HEK293T (cell line): ENCODE results near the gene NAV2.

Experiments
- CTCF ChIA-PET: fragments of 350-600 bp; formaldehyde crosslinking; extraction: SDS; loops from one replicate; lab custom pipeline; 2021; ENCODE audit warnings: antibody characterized with exemption, inconsistent platforms; lab: Yijun Ruan, JAX
- POLR2A ChIA-PET: fragments of 350-600 bp; formaldehyde crosslinking; extraction: SDS; loops from one replicate; lab custom pipeline; 2020; ENCODE audit warnings: antibody characterized with exemption, inconsistent platforms; lab: Yijun Ruan, JAX
- DNase-seq: peaks from one replicate; pipeline ENCODE4 v3.0.0; 2012; ENCODE audit warnings: mixed read lengths; ENCODE audit errors: extremely low spot score
- ARNT ChIP-seq: fragments of 450-650 bp; IDR thresholded peaks from 2 replicates; pipeline ENCODE4 v1.6.1; 2017; ENCODE audit warnings: mild to moderate bottlenecking
- BHLHE40 ChIP-seq: fragments of 450-650 bp; IDR thresholded peaks from 2 replicates; pipeline ENCODE4 v1.6.1; 2016; ENCODE audit warnings: mild to moderate bottlenecking, moderate library complexity, borderline replicate concordance
- CTBP1 ChIP-seq: fragments of 450-650 bp; IDR thresholded peaks from 2 replicates; pipeline ENCODE4 v1.6.1; 2016; ENCODE audit warnings: borderline replicate concordance
- ELF4 ChIP-seq: fragments of 450-650 bp; IDR thresholded peaks from 2 replicates; pipeline ENCODE4 v1.6.1; 2017; ENCODE audit warnings: antibody characterized with exemption
- FOXA1 ChIP-seq: fragments of 450-650 bp; IDR thresholded peaks from 2 replicates; pipeline ENCODE4 v1.6.1; 2016; ENCODE audit warnings: mild to moderate bottlenecking
- FOXK2 ChIP-seq: fragments of 450-650 bp; IDR thresholded peaks from 2 replicates; pipeline ENCODE4 v1.6.1; 2016; ENCODE audit warnings: mild to moderate bottlenecking
- FOXM1 ChIP-seq: fragments of 450-650 bp; IDR thresholded peaks from 2 replicates; pipeline ENCODE4 v1.6.1; 2017; ENCODE audit warnings: mild to moderate bottlenecking, borderline replicate concordance
- HDGF ChIP-seq: fragments of 450-650 bp; IDR thresholded peaks from 2 replicates; pipeline ENCODE4 v1.6.1; 2017; ENCODE audit warnings: antibody characterized with exemption, borderline replicate concordance
- L3MBTL2 ChIP-seq: fragments of 450-650 bp; conservative IDR thresholded peaks from 2 replicates; pipeline ENCODE4 v1.6.1; 2016; ENCODE audit warnings: mild to moderate bottlenecking
- LEF1 ChIP-seq: fragments of 450-650 bp; IDR thresholded peaks from 2 replicates; pipeline ENCODE4 v1.6.1; 2017; ENCODE audit warnings: mild to moderate bottlenecking, borderline replicate concordance
- NFRKB ChIP-seq: fragments of 450-650 bp; IDR thresholded peaks from 2 replicates; pipeline ENCODE4 v1.6.1; 2016; ENCODE audit warnings: mild to moderate bottlenecking, moderate library complexity
- PKNOX1 ChIP-seq: fragments of 450-650 bp; IDR thresholded peaks from 2 replicates; pipeline ENCODE4 v1.6.1; 2016
- SP1 ChIP-seq: fragments of 450-650 bp; IDR thresholded peaks from 2 replicates; pipeline ENCODE4 v1.6.1; 2017
- SUZ12 ChIP-seq: fragments of 450-650 bp; IDR thresholded peaks from 2 replicates; pipeline ENCODE4 v1.6.1; 2016; ENCODE audit warnings: mild to moderate bottlenecking
- TARDBP ChIP-seq: fragments of 450-650 bp; IDR thresholded peaks from 2 replicates; pipeline ENCODE4 v1.6.1; 2016
- ZNF384 ChIP-seq: fragments of 450-650 bp; IDR thresholded peaks from 2 replicates; pipeline ENCODE4 v1.6.1; 2016

Gene NAV2

GRCh38 chr11:19763330-19763729 lies 50.7 kb downstream of the NAV2 start:
- TF ChIP-seq L3MBTL2 (no peak), LEF1 (no peak), BHLHE40 (no peak), NFRKB (no peak), SP1 (no peak), FOXM1 (no peak), ZNF384 (no peak), HDGF (no peak), TARDBP (no peak), ELF4 (no peak)
- no peak for DNase-seq
- ChIA-PET CTCF (no interaction called here), POLR2A (no interaction called here)

- CTCF ChIA-PET, result no interaction called here
- TF ChIP-seq PKNOX1 (no peak), TARDBP (no peak), HDGF (no peak), CTBP1 (no peak), FOXM1 (no peak), SP1 (no peak), LEF1 (no peak), ELF4 (no peak)
Measured at GRCh38 chr11:19766206-19766605, 53.6 kb downstream of the NAV2 start.

GRCh38 chr11:19766810-19767209 lies 54.2 kb downstream of the NAV2 start:
- DNase-seq, result no peak
- CTCF ChIA-PET, result no interaction called here
- no peak for TF ChIP-seq HDGF
- no peak for TF ChIP-seq FOXK2
- TF ChIP-seq TARDBP, result no peak
- POLR2A ChIA-PET, result interaction anchor here (1.7 kb wide), 1 partner anchor 11 kb away, joined by 4 read pairs; no protein-coding TSS in a partner anchor

More at GRCh38 chr11:19766206-19766605, 53.6 kb downstream of the NAV2 start:
- POLR2A ChIA-PET, result interaction anchor here (1.7 kb wide), 1 partner anchor 11 kb away, joined by 4 read pairs; no protein-coding TSS in a partner anchor
- DNase-seq, result no peak

- ChIA-PET CTCF (no interaction called here), POLR2A (no interaction called here)
- TF ChIP-seq ZNF384 (no peak), HDGF (no peak), NFRKB (no peak), SP1 (no peak), CTBP1 (no peak), SUZ12 (no peak), ARNT (no peak), TARDBP (no peak), FOXA1 (no peak), PKNOX1 (no peak), FOXM1 (no peak), FOXK2 (no peak), L3MBTL2 (no peak), ELF4 (no peak), LEF1 (no peak), BHLHE40 (no peak)
- no peak for DNase-seq
Measured at GRCh38 chr11:19767627-19768151, 55.1 kb downstream of the NAV2 start.

GRCh38 chr11:19768197-19768596 lies 55.6 kb downstream of the NAV2 start:
- TF ChIP-seq HDGF (no peak), SP1 (no peak), ELF4 (no peak)
- CTCF ChIA-PET, result no interaction called here
- no peak for DNase-seq
- POLR2A ChIA-PET, result no interaction called here

DNA sequence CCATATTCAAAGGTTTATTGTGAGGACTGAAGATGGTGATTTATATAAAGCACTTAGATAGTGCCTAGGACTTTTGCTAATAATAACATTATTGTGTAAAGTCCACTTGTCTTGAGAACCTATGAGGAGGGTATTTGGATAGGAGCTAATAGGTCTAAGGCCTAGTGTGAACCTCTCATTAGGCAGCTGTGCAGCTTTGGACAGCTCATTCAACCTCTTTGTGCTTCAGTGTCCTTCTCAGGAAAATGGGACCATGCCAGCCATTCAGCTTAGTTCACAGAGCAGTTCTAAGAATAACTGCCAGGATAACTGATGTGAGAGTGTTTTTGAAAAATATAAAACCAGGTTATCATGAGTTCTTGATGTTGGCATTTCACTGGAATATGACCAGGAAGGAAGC lies 56.2 kb downstream of the NAV2 start:
- DNase-seq, result no peak
- CTCF ChIA-PET, result no interaction called here
- no peak for TF ChIP-seq CTBP1
- no peak for TF ChIP-seq FOXA1
- no peak for TF ChIP-seq L3MBTL2
- POLR2A ChIA-PET, result no interaction called here

GRCh38 chr11:19769820-19770219 lies 57.2 kb downstream of the NAV2 start:
- CTCF ChIA-PET, result no interaction called here
- POLR2A ChIA-PET, result no interaction called here
- no peak for DNase-seq
- TF ChIP-seq FOXA1 (no peak), FOXK2 (no peak), SP1 (no peak), HDGF (no peak), ELF4 (no peak), BHLHE40 (no peak), L3MBTL2 (no peak), LEF1 (no peak), TARDBP (no peak), SUZ12 (no peak), CTBP1 (no peak), NFRKB (no peak), ZNF384 (no peak), PKNOX1 (no peak), FOXM1 (no peak), ARNT (no peak)
